Measurements from ENCODE around the gene CLPSL1.

CLPSL1 gene

DNA sequence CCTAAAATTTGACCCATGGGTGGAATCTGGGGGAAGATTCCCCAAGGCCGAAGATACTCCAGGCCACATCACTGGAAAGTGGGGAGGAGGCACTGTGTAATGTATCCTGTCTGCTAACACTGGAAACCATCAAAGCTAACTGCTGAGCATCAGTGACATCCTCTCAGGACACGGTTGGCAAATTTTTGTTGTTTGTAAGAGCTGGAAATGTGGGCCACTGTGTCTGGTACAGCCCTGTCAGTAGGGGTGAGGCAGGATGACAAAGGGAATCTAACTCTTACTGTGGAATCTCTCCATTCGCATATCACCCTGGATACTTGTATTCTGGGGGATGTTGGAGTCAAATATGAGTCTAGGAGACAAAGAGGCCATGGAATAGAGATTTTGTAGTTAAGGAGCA, 21.4 kb upstream of the CLPSL1 start:
- no peak for DNase-seq (ENCODE audit: low spot score)

DNA sequence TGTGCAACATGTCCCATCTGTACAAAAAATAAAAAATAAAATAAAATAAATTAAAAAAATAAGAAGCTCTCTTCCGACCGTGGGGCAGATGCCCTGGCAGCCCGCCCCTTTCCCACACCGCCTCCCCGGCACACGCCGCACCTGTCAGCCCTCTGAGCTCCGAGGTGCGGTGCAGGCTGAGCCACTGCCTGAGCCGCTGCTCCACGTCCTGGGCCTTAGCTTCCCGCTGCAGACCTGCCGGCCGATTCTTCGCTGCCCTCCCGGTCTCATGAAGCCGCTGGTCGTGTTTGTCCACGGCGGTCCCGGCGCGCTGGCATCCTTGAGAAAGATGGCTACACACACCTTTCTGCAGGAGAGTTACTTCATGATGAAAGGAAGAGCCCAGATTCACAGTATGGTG, 15.1 kb upstream of the CLPSL1 start:
- DNase-seq (ENCODE audit: low spot score), result no peak

DNA sequence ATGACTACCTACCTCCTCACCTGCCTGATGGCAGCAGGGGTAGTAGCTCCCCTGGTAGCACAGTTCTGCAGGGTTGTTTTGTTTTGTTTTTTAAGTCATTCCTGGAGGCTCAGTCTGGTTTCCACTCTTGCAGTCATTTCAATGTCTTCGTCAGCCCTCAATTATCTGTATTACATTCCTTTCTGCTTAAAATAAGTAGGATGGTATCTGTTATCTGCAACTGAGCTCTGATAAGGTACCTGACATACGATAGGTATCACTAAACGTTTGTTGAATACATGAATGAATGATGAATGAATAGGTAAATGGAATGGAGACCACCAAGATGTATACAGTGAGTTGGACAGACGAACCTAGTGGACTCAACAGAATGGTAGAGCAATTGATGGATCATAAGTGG, 11.6 kb upstream of the CLPSL1 start:
- DNase-seq (ENCODE audit: low spot score), result no peak

DNA sequence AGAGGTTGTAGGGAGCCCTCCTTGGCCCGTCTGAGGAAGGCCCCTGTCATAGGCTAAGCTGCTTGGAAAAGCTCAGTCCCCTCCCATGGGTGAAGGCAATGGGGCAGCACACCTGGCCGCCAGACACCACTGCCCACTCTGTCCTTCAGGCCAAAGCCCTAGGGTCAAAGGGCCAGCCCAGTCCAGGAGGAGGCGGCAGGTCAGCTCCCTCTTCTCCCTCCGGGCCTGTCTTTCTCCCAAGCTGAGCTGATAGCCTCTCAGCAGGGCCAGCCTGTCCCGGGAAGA, 9.5 kb upstream of the CLPSL1 start:
- DNase-seq (ENCODE audit: low spot score), result no peak

DNA sequence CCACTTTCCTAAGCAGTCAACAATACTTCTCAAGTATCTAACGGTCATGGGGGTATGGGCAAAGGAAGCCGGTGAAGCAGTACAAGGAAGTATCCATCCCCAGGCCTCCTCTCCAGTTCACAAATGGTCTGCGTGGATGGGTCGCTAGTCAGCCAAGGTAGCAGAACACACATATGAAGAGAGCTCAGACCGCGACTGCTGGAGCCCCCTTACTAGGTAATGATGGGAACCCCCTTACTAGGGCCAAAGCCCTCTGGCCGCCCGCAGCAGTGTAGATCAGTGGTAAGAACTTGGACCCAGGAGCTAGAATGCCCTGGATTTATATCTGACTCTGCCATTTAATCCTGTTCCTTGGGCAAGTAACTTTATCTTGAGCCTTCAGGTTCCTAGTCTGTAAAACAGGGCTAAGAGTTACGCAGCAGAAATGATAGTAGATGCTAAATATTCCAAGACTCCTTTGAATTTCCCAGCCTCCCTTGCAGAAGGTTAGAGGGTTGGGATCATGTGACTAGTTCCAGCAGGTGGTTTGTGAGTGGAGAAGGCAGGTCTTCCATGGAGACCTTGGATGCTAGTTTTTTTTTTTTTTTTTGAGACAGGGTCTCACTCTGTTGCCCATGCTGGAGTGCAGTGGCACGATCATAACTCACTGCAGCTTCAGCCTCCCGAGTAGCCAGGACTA, 6.6 kb upstream of the CLPSL1 start:
- no peak for DNase-seq (ENCODE audit: low spot score)

DNA sequence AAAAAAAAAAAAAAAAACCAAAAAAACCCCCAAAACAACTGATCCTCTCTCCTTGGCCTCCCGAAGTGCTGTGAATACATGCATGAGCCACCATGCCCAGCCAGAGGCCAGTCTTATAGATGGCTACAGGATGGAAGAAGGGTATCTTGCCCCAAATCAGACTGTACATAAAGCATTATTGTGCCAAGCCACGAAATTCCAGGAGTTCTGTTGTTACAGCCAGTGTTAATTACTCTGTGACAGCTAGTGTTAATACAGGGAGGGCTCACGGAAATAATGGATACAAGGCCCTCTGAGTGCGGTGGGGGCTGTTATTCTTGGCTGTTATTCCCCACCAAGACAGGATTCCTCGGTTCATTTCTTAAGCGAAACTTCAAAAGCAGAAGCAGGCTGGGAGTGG, 5.8 kb upstream of the CLPSL1 start:
- no peak for DNase-seq (ENCODE audit: low spot score)

DNA sequence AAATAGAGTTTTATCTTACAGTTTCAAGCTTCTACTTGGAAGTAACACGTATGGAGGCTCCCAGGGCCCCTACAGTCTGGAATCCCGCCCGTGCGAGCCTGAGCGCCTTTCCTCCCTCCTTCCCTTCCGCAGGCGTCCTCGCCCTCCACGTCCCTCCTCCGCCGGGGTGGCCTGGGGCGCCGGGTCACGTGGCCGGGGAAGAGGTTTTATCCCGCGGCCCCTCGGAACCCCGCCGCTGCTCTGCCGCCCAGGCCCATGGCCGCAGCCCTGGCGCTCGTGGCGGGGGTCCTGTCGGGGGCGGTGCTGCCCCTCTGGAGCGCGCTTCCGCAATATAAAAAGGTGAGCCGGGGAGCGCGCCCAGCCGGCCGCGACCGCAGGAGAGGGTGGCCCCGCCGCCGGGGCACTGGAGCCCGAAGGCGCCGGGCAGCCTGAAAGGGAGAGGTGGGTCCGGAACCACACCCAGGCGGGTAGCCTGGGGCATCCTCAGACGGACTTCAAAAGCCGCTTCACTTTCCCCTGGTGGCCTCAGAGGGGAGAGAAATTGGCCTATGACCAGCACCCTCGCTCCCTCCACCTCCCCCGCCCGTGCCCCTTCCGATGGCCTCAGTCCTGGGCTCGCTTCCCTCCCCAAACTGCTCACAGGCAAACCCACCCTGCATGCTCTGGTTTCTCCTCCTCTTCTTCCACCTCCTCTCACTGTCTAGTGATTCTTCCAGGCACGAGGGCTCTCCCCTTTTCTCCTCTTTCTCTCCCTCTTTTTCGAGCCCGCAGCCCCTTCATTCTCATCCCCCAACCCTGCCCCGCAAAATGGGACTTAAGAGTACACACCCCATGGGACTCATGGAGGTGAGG, 4.2 kb upstream of the CLPSL1 start, which contains the start of gene CLPSL2:
Gene CLPSL2, plus strand, starts transcription at position 235 of the 852 bp plus-strand sequence. Its CDS starts 21 bp downstream, at position 256.
- DNase-seq (ENCODE audit: low spot score), result no peak

DNA sequence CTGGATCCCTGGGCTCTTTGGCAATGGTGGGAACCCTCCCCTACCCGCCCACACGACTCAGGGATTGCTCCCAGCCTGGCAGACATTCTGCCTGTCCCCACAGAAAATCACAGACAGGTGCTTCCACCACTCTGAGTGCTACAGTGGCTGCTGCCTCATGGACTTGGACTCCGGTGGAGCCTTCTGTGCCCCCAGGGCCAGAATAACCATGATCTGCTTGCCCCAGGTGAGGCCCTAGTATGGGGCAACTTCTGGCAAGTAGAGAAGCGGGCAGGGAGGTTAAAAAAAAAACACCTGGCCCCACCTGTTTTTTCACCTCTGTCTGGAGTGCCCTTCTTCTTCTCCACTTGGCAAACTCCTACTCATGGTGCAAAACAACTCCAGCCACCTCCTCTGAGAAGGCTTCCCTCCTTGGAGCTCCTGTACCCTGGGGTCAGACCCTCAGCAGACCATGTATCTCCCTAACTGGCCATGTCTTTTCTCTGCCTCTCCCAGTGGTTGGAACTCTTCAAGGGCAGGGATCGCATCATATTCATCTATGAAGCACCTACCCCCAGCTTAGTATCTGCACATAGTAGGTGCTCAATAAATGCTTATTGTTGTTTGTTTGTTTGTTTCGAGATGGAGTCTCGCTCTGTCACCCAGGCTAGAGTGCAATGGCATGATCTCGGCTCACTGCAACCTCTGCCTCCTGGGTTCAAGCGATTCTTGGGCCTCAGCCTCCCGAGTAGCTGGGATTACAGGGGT, 3.3 kb upstream of the CLPSL1 start:
- no peak for DNase-seq (ENCODE audit: low spot score)

DNA sequence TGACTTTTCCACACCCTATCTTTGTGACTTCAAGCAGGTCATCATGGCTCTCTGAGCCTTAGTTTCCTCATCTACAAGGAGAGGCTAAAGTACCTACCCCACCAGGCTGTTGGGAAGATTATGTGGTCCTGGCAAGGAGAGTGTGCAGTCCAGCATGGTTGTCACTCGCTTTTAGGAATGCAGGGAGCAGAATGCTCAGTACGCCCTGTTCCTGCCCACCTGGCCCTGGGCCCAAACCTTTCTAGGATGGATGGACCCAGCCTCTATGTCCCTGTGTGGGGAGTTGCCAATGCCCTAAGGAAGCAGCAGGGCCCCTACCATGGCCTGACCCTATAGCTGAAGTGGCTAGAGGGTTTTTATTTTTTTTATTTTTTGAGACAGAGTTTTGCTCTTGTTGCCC, 2.4 kb upstream of the CLPSL1 start:
- no peak for DNase-seq (ENCODE audit: low spot score)

DNA sequence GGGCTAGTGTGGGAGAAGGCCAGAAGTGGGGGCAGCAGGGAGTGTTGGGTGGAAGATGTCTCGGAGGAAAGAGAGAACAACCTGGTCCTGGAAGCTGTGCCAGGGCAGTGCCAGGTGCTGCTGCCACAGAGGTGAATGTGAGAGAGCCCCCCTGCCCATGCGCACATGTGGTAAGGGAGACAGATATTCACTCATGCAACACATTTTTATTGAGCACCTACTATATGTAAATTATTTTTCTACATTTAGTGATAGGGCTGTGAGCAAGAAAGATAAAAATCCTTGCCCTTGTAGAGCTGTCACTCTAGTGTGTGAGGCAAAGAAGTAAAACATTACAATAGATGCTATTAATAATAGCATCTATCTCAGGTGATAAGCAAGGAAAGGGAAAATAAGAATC, 471 bp downstream of the CLPSL1 start:
- no peak for DNase-seq (ENCODE audit: low spot score)

DNA sequence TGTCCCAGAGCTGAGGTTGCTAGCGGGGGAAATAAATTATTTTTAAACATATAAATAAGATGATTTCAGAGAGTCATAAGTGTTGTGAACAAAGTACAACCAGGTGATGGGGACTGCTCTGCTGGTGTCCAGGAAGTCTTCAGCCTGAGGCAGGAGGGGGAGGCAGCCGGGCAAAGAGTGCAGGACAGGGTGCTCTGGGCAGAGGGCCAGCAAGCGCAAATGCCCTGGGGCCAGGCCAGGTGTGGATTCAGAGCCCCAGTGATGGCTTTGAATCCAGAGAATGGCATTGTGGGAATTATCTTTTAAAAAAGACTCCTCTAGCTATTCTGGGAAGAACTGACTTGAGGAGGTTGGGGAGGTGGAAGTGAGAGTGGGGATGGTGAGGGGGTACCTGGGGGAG, 1.6 kb downstream of the CLPSL1 start:
- DNase-seq (ENCODE audit: low spot score), result no peak

DNA sequence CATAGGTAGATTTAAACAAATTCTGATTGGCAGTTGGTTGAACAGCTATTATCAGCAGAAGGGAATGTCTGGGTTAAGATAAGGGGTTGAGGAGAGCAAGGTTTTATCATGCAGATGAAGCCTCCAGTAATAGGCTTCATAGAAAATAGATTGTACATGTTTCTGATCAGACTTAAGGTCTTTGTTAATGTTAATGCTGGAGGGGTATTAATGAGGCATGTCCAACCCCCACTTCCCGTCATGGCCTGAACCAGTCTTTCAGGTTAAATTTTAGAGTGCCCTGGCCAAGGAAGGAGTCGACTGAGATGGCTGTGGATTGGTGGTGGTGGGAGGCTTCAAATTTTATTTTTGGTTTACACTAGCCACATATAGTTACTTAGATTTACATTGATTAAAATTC, 3.4 kb downstream of the CLPSL1 start:
- no peak for DNase-seq (ENCODE audit: low spot score)

DNA sequence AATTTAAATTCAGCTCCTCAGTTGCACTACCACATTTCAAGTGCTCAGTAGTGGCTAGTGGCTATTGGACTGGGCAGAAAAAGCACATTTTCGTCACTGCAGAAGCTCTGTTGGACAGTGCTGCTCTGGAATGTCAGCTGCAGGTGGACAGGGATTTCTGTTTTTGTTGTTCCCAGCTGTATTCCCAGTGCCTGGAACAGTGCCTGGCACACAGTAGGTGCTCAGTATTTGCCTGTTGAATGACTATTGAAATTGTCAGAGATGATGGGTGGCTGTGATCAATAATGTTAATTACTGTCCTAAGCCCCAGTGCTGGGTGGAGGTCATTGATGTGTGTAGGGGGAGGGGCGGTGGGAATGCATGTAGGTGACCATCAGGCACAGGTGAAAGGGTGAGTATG, 5.5 kb downstream of the CLPSL1 start:
- no peak for DNase-seq (ENCODE audit: low spot score)

DNA sequence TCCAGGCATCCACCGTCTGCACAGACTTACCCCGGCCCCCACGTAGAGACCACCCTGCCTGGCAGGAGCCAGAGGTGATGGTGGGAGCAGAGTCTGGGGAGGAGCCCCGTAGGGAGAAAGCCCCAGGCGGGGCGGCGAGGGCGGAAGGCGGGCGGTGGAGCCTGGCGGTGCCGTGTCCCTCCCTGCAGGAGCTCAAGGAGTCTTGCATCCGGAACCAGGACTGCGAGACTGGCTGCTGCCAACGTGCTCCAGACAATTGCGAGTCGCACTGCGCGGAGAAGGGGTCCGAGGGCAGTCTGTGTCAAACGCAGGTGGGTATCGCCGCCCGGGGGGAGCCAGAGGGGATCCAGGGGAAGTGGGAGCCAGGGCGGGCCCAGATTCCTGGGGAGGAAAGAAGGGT, 6.0 kb downstream of the CLPSL1 start:
- DNase-seq (ENCODE audit: low spot score), result no peak

DNA sequence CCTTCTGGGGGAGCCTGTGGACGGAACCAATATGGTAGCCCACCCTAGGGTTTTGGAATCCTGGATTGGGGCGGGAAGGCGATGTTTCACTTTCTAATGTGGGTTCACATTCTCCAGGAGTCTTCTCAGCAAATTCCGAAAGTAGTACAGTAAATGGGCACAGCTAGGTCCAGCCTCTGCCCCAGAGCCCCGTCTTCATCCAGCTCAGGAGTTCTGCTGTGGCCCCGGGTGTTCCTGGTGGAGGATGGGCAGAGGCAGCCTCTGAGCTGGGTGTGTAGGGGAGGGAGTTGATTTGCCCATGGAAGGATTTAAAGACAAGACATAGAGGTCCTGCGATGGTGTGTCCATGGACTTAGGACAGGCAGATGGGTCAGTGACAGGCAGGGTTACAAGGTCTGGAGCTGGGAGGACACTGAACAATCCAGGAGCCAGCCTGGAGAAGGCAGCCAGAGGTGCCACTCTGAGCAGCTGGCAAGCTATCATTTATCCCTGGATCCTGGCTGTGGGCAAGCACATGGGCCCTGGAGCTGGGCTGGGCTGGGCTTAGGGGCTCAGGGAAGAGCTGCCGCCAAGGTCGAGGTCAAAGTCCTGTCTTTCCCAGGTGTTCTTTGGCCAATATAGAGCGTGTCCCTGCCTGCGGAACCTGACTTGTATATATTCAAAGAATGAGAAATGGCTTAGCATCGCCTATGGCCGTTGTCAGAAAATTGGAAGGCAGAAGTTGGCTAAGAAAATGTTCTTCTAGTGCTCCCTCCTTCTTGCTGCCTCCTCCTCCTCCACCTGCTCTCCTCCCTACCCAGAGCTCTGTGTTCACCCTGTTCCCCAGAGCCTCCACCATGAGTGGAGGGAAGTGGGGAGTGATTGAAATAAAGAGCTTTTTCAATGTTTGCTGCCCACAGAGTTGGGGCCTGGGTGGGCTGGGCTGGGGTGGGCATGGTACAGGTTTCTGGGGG, 6.7 kb downstream of the CLPSL1 start:
- no peak for DNase-seq (ENCODE audit: low spot score)

DNA sequence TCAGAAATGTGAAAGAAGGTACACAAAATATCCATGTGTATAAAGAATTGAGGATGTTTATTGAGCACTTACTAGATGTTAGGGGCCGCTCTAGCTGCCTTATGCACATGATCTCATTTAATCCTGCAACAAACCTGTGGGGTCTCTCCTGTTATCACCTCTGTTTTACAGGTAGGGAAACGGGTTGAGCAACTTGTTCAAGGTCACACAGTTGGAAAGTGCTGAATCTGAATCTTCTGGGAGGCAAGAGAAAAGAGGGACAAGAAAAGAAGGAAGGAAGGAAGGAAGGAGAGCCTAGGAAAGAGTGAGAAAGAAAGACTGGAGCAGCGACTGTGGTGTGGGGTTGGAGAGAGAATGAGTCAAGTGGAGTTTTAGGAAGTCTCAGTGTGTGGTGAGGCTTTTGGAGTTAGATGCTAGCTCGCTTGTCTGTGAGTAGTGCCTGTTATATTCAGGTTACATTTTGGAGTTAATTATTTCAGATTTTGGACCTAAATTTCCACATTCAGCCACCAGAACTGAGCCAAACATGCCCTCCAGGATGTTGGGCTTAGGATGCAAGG, 7.7 kb downstream of the CLPSL1 start:
- DNase-seq (ENCODE audit: low spot score), result no peak

DNA sequence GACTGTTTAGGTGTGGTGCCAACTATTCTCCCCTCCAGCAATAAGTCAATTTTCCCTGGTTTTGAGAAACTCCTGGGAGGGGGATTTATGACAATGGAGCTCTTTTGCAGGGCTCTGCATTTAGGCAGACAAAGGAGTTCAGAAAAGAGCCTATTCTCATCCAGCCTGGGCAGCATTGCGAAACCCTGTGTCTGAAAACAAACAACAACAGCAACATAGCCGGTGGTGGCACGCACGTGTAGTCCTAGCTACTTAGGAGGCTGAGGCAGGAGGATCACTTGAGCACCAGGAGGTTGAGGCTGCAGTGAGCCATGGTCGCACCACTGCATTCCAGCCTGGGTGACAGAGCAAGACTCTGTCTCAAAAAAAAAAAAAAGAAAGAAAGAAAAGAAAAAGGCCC, 9.9 kb downstream of the CLPSL1 start:
- DNase-seq (ENCODE audit: low spot score), result no peak

DNA sequence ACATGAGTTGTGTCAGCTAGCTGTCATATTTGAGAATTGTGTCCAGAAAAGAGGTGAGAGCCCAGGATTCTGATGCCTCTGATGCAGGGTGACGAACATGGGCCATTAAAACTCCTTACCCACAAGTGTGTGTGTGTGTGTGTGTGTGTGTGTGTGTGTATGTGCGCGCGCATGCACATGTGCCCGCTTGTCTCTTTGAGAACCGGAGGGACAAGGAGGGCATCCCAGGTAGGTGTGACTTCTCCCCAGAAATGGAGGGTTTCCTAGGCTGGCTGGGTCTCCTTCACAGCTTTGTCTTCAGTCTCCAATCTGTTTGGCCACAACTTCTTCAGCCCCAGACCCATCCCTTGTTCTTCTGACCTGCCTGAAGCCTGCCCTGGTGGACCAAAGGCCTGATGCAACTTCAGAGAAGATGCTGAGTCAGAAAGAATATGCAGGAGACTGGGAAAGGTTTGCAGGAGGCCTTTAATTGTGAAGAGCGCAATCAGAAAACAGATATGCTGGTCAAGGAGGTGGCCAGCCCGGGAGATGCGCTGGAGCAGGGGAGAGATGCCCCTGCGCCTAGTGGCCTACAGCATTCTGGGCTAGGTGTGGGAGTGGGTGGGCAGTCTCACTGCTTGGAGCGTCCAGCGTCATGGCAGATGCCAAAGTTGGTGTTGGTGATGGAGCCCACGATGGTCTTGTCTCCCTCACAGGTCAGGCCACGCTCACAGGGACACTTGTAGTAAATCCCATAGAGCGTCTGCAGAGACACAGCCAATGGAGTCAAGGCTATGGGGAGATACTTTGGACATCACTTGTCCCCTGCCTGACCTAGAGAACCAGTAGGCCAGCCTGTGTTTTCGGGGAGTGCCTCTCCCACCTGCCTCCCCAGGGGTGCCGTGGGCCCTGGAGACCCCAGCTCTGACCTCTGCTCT, 14.0 kb downstream of the CLPSL1 start:
- DNase-seq (ENCODE audit: low spot score), result no peak

DNA sequence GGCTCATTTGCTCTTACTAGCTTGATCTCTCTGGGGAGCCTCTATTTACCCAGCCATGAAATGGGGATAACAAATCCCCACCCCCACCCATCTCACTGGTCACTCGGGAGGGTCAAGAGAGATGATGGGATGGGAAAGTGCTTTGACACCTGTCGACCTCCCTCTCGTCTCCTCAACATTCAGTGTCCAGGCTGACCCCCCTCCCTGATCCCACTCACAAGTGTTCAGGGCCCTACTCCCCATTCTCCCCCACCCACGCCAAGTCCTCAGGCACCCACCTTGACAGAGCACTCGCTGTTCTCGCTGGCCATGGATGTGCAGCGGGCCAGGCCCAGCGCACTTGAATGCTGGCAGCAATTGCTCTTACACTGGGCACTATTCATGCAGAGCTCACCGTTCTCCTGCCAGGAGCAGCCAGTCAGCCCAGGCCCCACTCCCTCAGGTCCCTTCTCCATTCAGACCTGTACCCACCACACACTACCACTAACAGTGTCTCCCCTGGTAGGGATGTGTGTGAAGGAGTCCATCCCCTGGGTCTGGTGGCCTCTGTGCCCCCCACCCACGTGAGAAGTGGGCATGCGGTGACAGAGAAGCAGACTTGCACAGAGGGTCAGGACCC, 14.7 kb downstream of the CLPSL1 start:
- no peak for DNase-seq (ENCODE audit: low spot score)

DNA sequence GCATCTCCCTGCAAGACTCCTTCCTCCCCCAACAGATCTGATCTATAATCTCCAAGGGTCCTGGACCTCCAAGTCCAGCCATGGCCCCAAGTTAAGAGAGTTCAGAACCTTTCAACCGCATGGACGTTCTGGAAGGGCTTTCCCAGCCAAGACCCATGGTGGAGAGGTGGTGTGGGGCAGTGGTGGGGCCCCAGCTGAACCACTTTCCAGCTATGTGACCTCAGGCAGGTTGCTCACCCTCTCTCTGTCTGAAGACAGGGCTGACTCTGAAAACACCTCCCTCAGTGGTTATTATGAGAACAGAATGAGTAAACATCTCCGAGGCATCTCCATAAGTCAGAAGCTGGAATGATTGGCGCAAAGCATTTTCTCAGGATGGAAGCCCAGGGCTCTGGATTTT, 15.4 kb downstream of the CLPSL1 start:
- DNase-seq (ENCODE audit: low spot score), result no peak

All from NAMALWA (cell line).